ENCODE results near the gene KRT10.

Gene KRT10

GRCh38 chr17:40818733-40819527 lies 3.5 kb downstream of the KRT10 start:
- TF ChIP-seq TAF1 (IDR thresholded peaks at IDR 0.05; ENCODE audit: low read depth) (peak; percentile 27; the same call in 1 of the 2 replicates), ZBTB7A (IDR thresholded peaks at IDR 0.05; ENCODE audit: low read depth) (no peak), EGR1 (IDR thresholded peaks at IDR 0.05) (peak; percentile 42; the same call in 1 of the 2 replicates), TCF12 (IDR thresholded peaks at IDR 0.05; ENCODE audit: low read depth) (no peak), REST (IDR thresholded peaks at IDR 0.05; ENCODE audit: low read depth) (no peak), MAX (IDR thresholded peaks at IDR 0.05) (no peak), TEAD4 (IDR thresholded peaks at IDR 0.05) (no peak), CEBPB (IDR thresholded peaks at IDR 0.05) (no peak), RAD21 (IDR thresholded peaks at IDR 0.05; ENCODE audit: low read depth) (no peak), FOXM1 (IDR thresholded peaks at IDR 0.05; ENCODE audit: borderline replicate concordance, low read depth) (no peak), EP300 (IDR thresholded peaks at IDR 0.05; ENCODE audit: borderline replicate concordance) (peak; percentile 77)

- no peak for TF ChIP-seq EP300 (IDR thresholded peaks at IDR 0.05; ENCODE audit: borderline replicate concordance)
- no peak for TF ChIP-seq FOXM1 (IDR thresholded peaks at IDR 0.05; ENCODE audit: borderline replicate concordance, low read depth)
- TF ChIP-seq USF1 (IDR thresholded peaks at IDR 0.05) = no peak
- no peak for TF ChIP-seq NFIC (IDR thresholded peaks at IDR 0.05)
- TF ChIP-seq CEBPB (IDR thresholded peaks at IDR 0.05) = no peak
- no peak for TF ChIP-seq ZBTB7A (IDR thresholded peaks at IDR 0.05; ENCODE audit: low read depth)
- no peak for TF ChIP-seq CREB1 (IDR thresholded peaks at IDR 0.05; ENCODE audit: low read depth)
- no peak for TF ChIP-seq TEAD4 (IDR thresholded peaks at IDR 0.05)
- no peak for TF ChIP-seq EGR1 (IDR thresholded peaks at IDR 0.05)
Observed at GRCh38 chr17:40818343-40818732, 4.1 kb downstream of the KRT10 start.

- TF ChIP-seq TAF1 (IDR thresholded peaks at IDR 0.05; ENCODE audit: low read depth) (no peak), REST (IDR thresholded peaks at IDR 0.05; ENCODE audit: low read depth) (no peak), EP300 (IDR thresholded peaks at IDR 0.05; ENCODE audit: borderline replicate concordance) (no peak), CEBPB (IDR thresholded peaks at IDR 0.05) (no peak), TCF12 (IDR thresholded peaks at IDR 0.05; ENCODE audit: low read depth) (no peak), RAD21 (IDR thresholded peaks at IDR 0.05; ENCODE audit: low read depth) (no peak), CREB1 (IDR thresholded peaks at IDR 0.05; ENCODE audit: low read depth) (no peak), EGR1 (IDR thresholded peaks at IDR 0.05) (no peak), NFIC (IDR thresholded peaks at IDR 0.05) (no peak), FOXM1 (IDR thresholded peaks at IDR 0.05; ENCODE audit: borderline replicate concordance, low read depth) (no peak), YY1 (IDR thresholded peaks at IDR 0.05; ENCODE audit: low read depth) (no peak), USF1 (IDR thresholded peaks at IDR 0.05) (no peak), ZBTB7A (IDR thresholded peaks at IDR 0.05; ENCODE audit: low read depth) (no peak), MAX (IDR thresholded peaks at IDR 0.05) (no peak), TEAD4 (IDR thresholded peaks at IDR 0.05) (no peak)
Observed at GRCh38 chr17:40817103-40817682, 5.2 kb downstream of the KRT10 start.

- TF ChIP-seq CEBPB (IDR thresholded peaks at IDR 0.05) (no peak), USF1 (IDR thresholded peaks at IDR 0.05) (no peak), NFIC (IDR thresholded peaks at IDR 0.05) (no peak), MAX (IDR thresholded peaks at IDR 0.05) (no peak), TAF1 (IDR thresholded peaks at IDR 0.05; ENCODE audit: low read depth) (no peak), ZBTB7A (IDR thresholded peaks at IDR 0.05; ENCODE audit: low read depth) (no peak), YY1 (IDR thresholded peaks at IDR 0.05; ENCODE audit: low read depth) (no peak), FOXM1 (IDR thresholded peaks at IDR 0.05; ENCODE audit: borderline replicate concordance, low read depth) (no peak), CREB1 (IDR thresholded peaks at IDR 0.05; ENCODE audit: low read depth) (no peak), EGR1 (IDR thresholded peaks at IDR 0.05) (no peak), EP300 (IDR thresholded peaks at IDR 0.05; ENCODE audit: borderline replicate concordance) (no peak), TCF12 (IDR thresholded peaks at IDR 0.05; ENCODE audit: low read depth) (no peak), RAD21 (IDR thresholded peaks at IDR 0.05; ENCODE audit: low read depth) (no peak), REST (IDR thresholded peaks at IDR 0.05; ENCODE audit: low read depth) (no peak), TEAD4 (IDR thresholded peaks at IDR 0.05) (no peak)
Observed at GRCh38 chr17:40816569-40816968, 5.8 kb downstream of the KRT10 start.

Data from Ishikawa (cell line).